CD4-positive, alpha-beta T cell treated with Interleukin-6 for 4 hours (primary cell): ENCODE results near the gene HAPSTR1.
"Not testable (repeated sequence)": the region's sequence is repeated elsewhere in the genome, so short reads cannot be mapped to it uniquely, and the experiment has no call there.

ENCODE experiments used
- DNase-seq: peaks from one replicate; pipeline ENCODE4 v3.0.0-alpha.2; 2020; ENCODE audit warnings: mixed read lengths

Gene HAPSTR1

DNA sequence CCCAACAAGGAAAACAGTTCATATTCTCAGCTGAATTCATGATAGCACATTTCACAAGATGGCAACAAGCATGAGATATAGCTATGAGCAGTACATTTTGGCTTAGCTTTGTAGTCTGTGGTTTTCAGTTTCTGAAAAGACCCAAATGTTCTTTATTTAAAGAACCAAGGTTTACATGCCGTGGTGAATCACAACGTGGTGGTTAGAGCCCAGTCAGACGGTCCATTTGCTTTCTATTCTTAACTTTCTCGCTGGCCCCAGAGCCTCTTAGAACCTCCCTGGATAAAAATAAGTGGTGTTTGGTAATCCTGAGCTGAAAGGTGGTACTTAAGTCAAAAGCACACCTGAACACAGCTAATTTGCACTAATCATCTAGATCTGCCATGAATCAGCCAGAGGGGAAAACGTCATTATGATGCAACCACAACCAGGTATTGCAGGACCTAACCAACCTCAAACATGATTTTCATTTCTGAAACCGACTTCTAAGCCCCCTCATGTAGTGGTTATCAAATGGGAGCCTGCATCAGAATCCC, 18.6 kb upstream of the HAPSTR1 start:
- DNase-seq = no peak

DNA sequence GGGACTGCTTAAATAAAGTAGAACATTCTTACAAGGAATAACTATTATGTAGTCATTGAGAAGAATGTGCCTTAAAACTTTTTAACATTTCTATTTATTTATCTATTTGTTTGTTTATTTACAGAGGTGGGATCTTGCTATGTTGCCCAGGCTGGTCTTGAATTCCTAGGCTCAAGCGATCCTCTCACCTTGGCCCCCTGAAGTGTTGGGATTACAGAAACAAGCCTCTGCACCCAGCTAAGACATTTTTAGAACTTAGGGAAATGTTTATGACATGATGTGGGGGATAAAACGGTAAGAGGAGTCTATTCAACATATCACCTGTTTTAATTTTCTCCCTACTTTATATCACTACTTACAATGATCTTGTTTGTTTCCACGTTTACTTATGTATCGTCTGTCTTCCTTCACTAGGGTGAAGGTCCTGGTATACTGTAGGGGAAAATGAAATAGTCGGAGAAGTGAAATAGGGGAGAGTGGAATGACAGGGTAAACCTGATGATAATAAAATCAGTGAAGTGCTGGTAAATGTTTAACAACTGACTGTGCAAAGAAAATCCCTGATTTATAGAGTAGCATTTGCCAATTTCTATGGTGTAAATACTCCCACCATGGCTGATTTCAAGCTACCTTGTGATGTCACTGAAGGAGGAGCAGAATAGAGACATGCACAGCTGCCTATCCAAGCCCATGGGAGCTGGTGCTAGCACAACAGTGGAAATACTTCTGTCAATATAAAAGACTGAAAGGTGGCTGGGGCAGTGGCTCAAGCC, 16.0 kb upstream of the HAPSTR1 start:
- DNase-seq = no peak

DNA sequence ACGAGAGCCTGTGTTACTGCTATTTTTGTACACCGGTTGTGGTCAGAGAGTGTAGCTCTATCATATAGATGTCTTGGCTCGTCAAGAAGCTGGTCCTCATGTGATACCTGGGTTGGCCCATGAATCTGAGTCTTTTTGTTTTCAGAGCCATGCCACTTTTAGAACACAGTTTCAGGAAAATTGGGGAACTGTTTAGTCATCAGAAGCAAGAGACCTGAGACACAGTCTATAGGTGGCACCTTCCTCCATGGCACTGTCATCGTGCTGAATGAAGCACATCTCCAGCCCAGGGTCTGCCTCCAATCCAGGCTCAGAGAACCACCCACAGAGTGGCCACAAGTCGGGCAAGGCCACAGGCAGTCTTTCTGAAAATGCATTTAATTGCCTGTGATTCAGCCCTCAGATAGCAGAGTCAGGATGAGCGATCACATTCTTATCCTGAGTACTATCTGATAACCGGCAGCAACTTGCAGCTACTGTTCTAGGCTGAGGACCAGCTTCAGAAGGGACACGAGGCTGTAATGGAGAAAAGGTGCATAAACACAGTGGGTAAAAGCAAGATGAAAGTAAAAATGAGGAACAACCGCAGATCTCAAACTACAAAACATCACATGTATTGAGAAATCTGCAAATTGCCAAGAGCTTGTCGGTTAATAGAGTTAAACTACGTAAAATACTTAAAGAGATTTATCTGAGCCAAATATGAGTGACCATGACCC, 14.2 kb upstream of the HAPSTR1 start:
- DNase-seq = no peak

DNA sequence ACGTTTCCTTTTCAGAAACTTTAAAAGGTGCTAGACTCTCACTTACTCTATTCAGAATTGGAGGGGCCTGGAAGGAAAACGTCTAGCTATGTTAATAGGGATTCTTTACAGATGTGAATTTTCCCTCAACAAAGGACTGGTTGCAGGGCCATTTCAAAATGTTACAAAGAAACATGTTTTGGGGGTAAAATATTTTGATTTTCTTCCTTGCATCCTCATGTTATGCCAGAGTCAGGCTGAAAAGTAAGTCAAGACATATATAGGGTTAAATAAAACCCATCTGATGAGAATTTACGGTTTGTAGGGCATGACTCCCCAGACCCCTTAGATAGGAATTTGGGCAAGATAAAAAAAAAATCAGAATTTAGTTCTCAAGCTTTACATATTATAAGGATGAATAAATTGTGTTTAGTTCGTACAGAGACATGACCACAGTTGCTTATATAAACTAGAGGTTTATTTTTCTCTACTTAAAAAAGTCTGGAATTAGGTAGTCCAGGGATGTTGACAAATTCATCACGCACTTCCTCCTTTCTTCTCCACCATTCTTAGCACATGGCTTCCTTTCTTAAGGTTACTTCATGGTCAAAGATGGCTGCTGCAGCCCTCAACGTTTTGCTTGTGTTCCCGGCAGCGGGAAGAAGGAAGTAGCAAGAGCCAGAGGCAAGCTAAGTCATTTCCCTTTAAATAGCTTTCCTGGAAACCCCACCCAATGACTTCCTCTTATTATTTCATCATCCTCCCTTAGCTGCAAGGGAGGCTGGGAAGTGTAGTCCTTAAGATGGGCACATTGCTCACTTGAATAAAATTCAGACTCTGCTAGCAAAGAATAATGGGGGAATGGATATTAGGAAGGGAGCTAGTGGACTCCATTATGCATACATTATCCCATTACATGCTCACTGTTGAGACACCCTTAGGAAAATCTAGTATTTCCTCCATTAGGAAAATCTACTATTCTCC, 12.7 kb upstream of the HAPSTR1 start:
- DNase-seq = peak; percentile 62

DNA sequence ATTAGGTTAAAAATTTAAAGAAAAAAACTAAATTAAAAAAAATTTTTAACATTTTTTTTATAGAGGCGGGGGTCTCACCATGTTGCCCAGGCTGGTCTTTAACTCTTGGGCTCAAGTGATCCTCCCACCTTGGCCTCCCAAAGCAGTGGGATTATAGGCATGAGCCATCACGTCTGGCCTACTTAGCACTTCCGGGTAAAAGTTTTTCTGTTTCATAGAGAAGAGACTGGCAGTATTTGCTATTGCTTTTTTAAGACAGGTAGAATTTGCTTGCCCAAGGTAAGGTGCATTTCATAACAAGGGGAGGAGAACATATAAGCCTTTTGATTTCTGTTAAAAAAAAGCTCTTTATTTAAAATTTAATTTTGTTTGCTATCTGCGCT, 12.0 kb upstream of the HAPSTR1 start:
- DNase-seq = no peak

- no peak for DNase-seq
Observed at GRCh38 chr16:9081158-9081557, 10.3 kb upstream of the HAPSTR1 start.

GRCh38 chr16:9081843-9082242, 9.6 kb upstream of the HAPSTR1 start:
- DNase-seq = no peak

DNA sequence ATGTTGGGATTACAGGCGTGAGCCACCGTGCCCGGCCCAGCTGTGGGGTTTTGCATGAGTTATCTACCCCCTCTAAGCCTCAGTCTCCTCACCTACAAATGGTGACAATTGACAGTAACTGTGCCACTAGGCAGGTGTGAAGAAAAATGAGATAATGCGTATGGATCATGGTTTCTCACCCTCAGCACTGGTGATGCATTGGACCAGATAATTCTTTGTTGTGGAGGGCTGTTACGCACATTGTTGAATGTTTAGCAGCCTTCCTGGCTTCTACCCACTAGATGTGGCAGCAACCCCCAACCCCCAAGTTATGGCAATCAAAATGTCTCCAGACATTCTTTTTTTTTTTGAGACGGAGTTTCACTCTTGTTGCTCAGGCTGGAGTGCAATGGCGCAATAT, 9.0 kb upstream of the HAPSTR1 start:
- DNase-seq = no peak

- not testable (repeated sequence) for DNase-seq
Observed at GRCh38 chr16:9087733-9088132, 3.7 kb upstream of the HAPSTR1 start.

- no peak for DNase-seq
Observed at GRCh38 chr16:9088848-9089247, 2.6 kb upstream of the HAPSTR1 start.

GRCh38 chr16:9089660-9090059, 1.8 kb upstream of the HAPSTR1 start:
- DNase-seq = no peak

DNA sequence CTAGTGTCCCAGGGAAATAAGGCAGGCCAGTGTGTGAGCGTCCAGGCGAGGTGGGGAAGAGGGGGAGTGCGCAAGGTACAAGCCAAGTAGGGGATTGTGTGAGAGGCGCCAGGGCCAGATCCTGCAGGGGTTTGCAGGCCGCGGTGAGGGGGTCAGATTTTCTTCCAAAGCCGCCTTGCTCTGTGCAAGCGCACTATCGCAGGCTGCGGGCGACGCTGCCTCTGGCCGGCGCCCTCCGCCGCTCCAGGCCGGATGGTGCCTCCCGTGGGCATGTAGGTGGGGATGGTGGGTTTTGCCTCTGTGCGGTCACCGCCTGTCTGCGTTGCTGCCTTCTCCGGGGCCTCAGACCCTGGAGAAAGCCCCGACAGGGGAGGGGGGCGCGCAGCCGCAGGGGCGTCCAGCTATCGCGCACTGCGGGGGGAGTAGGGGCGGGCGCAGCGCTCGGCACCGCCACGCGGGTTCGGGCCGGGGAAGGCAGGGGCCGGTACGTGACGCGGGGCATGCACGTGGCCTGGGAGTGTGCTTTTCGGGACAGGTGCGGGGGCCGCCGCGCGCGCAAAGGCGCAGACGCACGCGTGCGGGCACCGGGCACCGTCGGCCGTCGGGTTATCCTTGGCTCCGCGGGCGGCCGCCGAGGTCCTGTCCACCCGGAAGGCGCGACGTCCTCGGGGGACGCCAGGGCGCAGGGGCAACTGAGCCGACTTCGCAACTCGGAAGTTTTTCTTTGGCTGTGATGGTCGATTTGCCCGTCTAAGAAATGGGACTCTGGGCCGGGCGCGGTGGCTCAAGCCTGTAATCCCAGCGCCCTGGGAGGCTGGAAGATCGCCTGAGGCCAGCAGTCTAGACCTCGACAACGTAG, 1.1 kb upstream of the HAPSTR1 start:
- peak; percentile 56 for DNase-seq

DNA sequence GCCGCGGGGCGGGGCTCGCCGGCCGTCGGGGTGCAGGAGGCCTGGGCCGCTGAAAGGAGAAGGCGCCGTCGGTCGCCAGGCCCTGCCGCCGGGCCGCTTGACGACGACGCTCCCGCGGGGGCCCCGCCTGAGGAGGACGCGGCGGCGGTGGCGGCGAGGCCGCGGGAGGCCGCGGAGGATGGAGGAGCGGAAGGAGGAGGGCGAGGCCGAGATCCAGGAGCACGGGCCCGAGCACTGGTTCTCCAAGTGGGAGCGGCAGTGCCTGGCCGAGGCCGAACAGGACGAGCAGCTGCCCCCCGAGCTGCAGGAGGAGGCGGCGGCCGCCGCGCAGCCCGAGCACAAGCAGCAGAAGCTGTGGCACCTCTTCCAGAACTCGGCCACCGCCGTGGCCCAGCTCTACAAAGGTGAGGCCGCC, 430 bp downstream of the HAPSTR1 start:
- DNase-seq = peak; percentile 49

DNA sequence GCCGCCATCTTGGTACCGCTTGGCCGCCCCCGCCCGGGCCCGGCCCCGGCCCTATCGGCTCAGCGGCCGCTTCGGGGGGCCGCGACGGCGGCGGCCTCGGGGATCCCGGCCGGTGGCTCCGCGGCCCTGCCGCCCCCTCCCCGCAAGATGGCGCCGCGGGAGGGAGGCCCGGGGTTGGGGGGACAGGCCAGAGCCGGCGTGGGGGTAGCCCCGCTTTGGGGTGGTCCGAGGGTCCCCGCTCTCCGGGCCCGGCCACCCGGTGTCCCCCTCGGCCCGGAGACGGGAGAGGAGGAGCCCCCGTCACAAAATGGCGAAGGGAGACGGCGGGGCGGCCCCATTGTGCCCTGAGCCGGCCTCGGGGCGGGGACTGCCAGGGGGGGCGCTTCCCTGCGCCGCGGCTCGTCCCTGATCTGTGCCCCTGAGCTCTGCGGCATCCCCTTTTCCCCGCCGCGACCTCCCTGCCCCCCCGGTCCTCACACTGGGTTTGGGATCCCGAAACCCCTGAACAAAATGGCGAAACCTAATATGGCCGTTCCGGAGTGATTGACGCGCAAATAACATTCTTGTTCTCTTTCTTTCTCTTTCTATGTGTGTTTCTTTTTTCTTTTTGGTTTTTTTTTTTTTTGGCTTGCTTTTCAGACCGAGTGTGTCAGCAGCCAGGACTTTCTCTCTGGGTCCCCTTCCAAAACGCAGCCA, 986 bp downstream of the HAPSTR1 start:
- DNase-seq = peak; percentile 59

GRCh38 chr16:9092978-9093344, 1.5 kb downstream of the HAPSTR1 start:
- DNase-seq = peak; percentile 39

DNA sequence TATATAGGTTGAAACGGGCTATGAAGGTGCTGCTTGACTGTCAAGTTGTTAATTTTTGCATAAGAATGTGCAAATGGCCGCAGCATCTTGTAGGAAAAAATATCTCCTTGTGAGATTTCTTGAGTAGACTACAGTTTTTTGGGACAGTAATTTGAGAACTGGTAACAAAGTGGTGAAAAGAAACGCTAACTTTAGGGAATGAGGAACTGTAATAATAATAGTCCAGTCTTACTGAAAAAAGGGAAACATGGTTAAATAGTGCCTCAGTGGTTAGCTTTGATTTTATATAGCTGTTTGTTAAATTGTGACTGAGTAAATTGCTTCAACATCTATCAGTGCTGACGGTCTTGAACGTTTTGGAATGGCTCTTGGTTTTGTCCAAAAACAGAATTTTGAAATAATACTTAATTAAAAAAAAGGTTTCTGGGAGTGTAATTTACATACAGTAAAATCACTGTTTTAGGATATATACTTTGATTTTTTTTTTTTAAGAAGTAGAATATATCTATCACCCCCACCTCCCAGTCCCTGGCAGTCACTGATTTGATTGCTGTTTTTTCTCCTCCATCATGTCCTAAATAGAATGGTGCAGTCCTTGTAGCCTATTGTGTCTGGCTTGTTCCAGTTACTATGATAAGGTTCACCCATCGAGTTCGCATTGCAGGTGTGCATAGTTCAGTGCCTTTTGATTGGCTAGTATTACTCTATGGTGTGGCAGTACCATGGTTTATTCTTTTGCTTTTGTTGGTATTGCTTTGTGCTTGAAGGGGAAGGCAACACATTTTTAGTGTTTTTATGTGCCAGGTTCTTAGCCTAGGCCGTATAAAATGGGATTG, 2.8 kb downstream of the HAPSTR1 start:
- DNase-seq = no peak

DNA sequence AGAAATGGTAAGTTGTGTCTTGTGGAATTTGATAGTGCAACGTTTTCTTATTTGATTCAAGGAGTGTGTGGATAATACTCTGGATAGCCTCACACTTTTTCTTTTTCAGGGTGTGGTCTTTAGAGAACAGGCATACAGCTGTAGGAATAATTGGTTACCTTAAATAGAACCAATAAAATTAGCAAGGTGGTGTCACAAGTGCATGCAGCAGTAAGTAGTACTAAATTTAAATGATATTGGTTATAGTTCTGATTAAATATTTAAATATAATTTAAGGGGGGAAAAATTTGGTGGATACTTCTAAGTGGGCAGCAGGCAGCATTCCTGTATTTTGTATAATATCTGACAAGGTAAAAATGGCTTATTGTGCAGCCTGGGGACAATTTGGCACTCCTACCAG, 3.7 kb downstream of the HAPSTR1 start:
- DNase-seq = no peak

DNA sequence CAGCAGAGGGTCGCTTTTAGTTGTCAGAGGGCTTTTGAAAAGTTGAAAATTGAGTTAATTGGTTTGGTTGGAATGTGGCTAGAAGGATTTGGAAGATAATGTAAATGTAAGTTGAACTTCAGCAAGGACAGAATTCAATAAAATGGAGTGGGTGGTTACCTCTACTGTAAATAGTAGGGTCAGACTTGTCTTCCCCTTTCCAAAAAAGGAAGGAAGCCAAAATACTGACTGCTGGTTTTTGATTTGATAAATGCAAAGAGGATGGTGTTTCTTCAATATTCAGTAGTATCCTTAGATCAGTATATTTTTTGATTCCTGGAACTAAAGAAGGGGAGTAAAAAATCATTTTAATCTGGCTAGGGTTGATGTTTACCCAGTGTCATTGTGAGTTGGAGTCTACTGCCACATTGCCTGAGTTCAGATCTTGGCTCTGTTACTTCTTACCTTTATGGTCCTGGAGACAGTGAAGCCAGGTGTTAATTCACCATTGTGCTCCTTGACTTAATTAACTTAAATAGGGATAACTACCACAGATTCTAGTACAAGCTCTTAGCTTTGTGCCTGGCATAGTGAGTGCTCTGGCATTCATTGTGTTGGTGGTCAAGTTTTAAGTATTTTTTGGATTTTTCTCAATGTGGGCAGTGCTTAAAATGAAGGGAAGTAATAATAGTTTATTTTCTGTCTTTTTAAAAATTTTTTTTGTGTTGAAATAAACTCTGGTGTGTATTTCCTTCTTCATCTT, 4.4 kb downstream of the HAPSTR1 start:
- DNase-seq = no peak

DNA sequence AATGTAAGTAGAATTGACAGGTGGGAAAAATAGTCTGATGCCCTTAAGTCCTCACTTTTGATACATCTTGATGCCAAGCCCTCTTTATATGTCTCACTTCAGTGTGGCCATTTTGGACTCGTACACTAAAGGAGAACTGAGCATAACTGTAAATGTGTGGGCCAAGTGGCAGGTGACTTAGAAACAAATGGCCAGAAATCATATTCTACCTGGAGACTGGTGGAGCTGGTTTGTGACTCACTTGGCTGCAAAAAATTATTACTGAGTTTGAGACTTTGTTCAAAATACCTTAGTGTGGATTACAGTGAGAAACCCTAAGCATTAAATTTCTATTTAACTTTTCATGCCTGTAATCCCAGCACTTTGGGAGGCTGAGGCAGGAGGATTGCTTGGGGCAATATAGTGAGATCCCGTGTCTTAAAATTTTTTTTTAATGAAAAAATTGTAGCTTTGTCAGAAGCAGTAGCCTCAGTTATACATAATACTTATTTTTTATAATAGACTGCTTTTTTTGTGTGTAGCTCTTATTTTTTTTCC, 5.0 kb downstream of the HAPSTR1 start:
- no peak for DNase-seq
